Measurements from ENCODE around the gene ARMC7. TPM values are rescaled to one million over a fixed set of nuclear protein-coding genes. Genes with fewer than 3 reads are reported as not detected.

Gene ARMC7
- polyA plus RNA-seq, 1 donor (not counting 4 experiments of a cell fraction or from before 2014, with no cell fraction given), result 4.2 TPM

DNA sequence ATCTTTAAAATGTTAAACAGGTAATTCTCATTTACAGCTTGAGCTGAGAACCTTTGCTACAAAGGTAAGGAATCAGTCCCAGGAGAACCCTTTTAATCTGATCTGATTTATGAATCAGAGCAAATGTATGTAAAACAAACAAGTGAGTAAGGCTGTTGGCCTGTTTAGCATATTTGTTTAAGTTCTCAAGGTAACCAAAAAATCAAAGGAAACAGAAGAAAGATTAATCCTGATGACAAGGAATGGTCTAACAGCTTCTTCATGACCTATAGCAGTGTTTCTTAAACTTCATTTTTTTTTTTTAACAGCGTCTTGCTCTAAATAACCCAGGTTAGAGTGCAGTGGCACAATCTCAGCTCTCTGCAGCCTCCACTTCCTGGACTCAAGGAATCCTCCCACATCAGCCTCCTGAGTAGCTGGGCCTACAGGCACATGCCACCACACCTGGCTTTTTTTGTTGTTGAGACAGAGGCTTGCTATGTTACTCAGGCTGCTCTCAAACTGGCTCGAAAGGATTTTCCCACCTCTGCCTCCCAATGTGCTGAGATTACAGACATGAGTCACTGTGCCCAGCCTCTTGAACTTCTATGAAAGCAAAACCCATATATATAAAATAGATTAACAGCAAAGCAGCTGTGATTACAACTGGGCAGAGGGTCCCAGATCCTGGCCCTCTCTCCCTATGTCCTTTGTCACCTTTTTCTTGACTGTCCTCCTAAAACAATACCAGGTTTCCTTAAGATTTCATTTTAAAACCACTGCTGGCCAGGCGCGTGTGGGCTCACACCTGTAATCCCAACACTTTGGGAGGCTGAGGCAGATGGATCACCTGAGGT is 49.6 kb downstream of the ARMC7 start:
- TF ChIP-seq, protein P1, sequence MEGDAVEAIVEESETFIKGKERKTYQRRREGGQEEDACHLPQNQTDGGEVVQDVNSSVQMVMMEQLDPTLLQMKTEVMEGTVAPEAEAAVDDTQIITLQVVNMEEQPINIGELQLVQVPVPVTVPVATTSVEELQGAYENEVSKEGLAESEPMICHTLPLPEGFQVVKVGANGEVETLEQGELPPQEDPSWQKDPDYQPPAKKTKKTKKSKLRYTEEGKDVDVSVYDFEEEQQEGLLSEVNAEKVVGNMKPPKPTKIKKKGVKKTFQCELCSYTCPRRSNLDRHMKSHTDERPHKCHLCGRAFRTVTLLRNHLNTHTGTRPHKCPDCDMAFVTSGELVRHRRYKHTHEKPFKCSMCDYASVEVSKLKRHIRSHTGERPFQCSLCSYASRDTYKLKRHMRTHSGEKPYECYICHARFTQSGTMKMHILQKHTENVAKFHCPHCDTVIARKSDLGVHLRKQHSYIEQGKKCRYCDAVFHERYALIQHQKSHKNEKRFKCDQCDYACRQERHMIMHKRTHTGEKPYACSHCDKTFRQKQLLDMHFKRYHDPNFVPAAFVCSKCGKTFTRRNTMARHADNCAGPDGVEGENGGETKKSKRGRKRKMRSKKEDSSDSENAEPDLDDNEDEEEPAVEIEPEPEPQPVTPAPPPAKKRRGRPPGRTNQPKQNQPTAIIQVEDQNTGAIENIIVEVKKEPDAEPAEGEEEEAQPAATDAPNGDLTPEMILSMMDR (optimal IDR thresholded peaks at IDR 0.05 in 1 of 3, IDR thresholded peaks at IDR 0.05 in 1 of 3, conservative IDR thresholded peaks at IDR 0.05 in 1 of 3; ENCODE audit: extremely low read depth in 1 of 3, insufficient read depth in 2 of 3, low read length in 3 of 3), result no peak
- no peak for TF ChIP-seq EZH2 (IDR thresholded peaks at IDR 0.05; ENCODE audit: low read length)
- H3K4me2 ChIP-seq (ENCODE audit: control insufficient read depth, extremely low read depth, insufficient read depth, low read depth, low read length), result peak overlapping the region; percentile 22
- H3K27me3 ChIP-seq (ENCODE audit: control insufficient read depth, extremely low read depth, insufficient read depth, low read length), result no peaks in the 10 kb centered on the region
- H3K36me3 ChIP-seq (ENCODE audit: control insufficient read depth in 2 of 2, extremely low read depth in 1 of 2, insufficient read depth in 2 of 2, low read length in 2 of 2), result peaks cover 0 to 3% of the 10 kb centered on the region in 2 experiments
- FAIRE-seq, result peak; percentile 55
- H2AFZ ChIP-seq (ENCODE audit: control insufficient read depth, low read length), result no peak overlapping the region
- dilution Hi-C loops (cut with MboI; ENCODE audit: extremely low pct_ligation_motif_present, low sequenced_read_pairs), result no loop called here
- peaks cover 37% of the 10 kb centered on the region for H3K4me1 ChIP-seq (ENCODE audit: control insufficient read depth, extremely low read depth, insufficient read depth, low read length)
- peak overlapping the region; percentile 56 for H3K9ac ChIP-seq (ENCODE audit: control insufficient read depth, extremely low read depth, insufficient read depth, low read length)
- no peaks in the 10 kb centered on the region for H3K79me2 ChIP-seq (ENCODE audit: control insufficient read depth, insufficient read depth, low read length)
- no peak for DNase-seq (ENCODE audit: low read depth, low spot score)
- H3K9me1 ChIP-seq (ENCODE audit: control insufficient read depth, extremely low read depth, insufficient read depth, low read length), result peaks cover 4% of the 10 kb centered on the region
- H4K20me1 ChIP-seq (ENCODE audit: control insufficient read depth, extremely low read depth, insufficient read depth, low read length), result no peaks in the 10 kb centered on the region
- no peak overlapping the region for H3K4me3 ChIP-seq (ENCODE audit: control insufficient read depth in 2 of 3, extremely low read depth in 1 of 3, insufficient read depth in 2 of 3, low read depth in 1 of 3, low read length in 3 of 3)
- H3K27ac ChIP-seq (ENCODE audit: control insufficient read depth, insufficient read depth, low read length), result peak overlapping the region; percentile 92
- H3K9me3 ChIP-seq (ENCODE audit: control insufficient read depth, low read depth, low read length), result no peaks in the 10 kb centered on the region

DNA sequence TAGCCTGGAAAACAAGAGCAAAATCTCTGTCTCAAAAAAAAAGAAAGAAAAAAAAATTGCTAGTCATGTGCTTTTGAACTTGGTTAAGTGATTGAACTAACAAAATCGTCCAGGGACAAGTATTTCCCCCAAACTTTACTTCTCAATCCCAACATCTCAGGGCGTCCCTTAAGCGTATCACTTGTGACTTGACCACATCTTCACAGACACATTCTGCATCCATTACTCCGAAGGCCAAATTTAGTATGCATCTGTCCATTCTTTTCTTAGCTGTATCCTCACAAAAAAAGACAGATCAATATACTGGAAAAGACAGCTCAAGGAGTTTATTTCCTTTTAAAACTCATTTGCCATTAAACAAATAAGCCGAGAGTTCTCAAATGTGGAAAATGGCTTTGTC is 50.4 kb downstream of the ARMC7 start:
- H3K9me1 ChIP-seq (ENCODE audit: control insufficient read depth, extremely low read depth, insufficient read depth, low read length), result no peaks in the 10 kb centered on the region
- TF ChIP-seq EZH2 (IDR thresholded peaks at IDR 0.05; ENCODE audit: low read length), result no peak
- TF ChIP-seq, protein P1 (optimal IDR thresholded peaks at IDR 0.05 in 1 of 3, IDR thresholded peaks at IDR 0.05 in 1 of 3, conservative IDR thresholded peaks at IDR 0.05 in 1 of 3; ENCODE audit: extremely low read depth in 1 of 3, insufficient read depth in 2 of 3, low read length in 3 of 3), result no peak
- no peak overlapping the region for H3K4me2 ChIP-seq (ENCODE audit: control insufficient read depth, extremely low read depth, insufficient read depth, low read depth, low read length)
- H3K9me3 ChIP-seq (ENCODE audit: control insufficient read depth, low read depth, low read length), result no peaks in the 10 kb centered on the region
- H3K27me3 ChIP-seq (ENCODE audit: control insufficient read depth, extremely low read depth, insufficient read depth, low read length), result no peaks in the 10 kb centered on the region
- dilution Hi-C loops (cut with MboI; ENCODE audit: extremely low pct_ligation_motif_present, low sequenced_read_pairs), result no loop called here
- no peaks in the 10 kb centered on the region for H4K20me1 ChIP-seq (ENCODE audit: control insufficient read depth, extremely low read depth, insufficient read depth, low read length)
- no peak overlapping the region for H3K4me3 ChIP-seq (ENCODE audit: control insufficient read depth in 2 of 3, extremely low read depth in 1 of 3, insufficient read depth in 2 of 3, low read depth in 1 of 3, low read length in 3 of 3)
- H3K27ac ChIP-seq (ENCODE audit: control insufficient read depth, insufficient read depth, low read length), result peak overlapping the region; percentile 92
- peak overlapping the region; percentile 56 for H3K9ac ChIP-seq (ENCODE audit: control insufficient read depth, extremely low read depth, insufficient read depth, low read length)
- no peaks in the 10 kb centered on the region for H3K79me2 ChIP-seq (ENCODE audit: control insufficient read depth, insufficient read depth, low read length)
- no peak overlapping the region for H2AFZ ChIP-seq (ENCODE audit: control insufficient read depth, low read length)
- FAIRE-seq (no peak), DNase-seq (ENCODE audit: low read depth, low spot score) (no peak)
- H3K36me3 ChIP-seq (ENCODE audit: control insufficient read depth in 2 of 2, extremely low read depth in 1 of 2, insufficient read depth in 2 of 2, low read length in 2 of 2), result peaks cover 0 to 3% of the 10 kb centered on the region in 2 experiments
- H3K4me1 ChIP-seq (ENCODE audit: control insufficient read depth, extremely low read depth, insufficient read depth, low read length), result peaks cover 30% of the 10 kb centered on the region
